C4-2B (cell line): ENCODE results near the gene SETDB1.

ENCODE experiments used
- CTCF ChIP-seq: fragments of 450-650 bp; conservative IDR thresholded peaks from 2 replicates; pipeline ENCODE4 v1.5.1; 2017; ENCODE audit warnings: mild to moderate bottlenecking
- ZFX ChIP-seq: fragments of 450-650 bp; IDR thresholded peaks from 2 replicates; pipeline ENCODE4 v1.6.1; 2017

DNA sequence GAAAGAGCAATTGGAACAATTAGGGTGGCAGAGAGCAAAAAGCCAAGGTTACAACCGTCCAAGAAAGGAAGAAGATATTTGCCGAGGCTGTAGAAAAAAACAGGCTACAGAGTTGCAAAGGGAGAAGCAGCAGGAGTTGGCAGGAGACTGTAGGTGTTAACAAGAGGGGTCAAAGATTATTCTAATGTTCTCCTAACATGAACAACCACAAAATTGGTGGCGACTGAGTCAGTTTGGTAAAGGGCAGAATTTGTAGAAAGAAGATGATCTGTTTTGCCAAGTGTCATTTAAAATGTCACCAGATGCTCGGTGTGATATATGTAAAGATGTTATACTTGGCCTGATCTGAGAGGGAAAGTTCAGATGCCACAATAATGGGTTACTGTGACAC is 81.7 kb downstream of the SETDB1 start:
- no peak for TF ChIP-seq CTCF
- TF ChIP-seq ZFX: no peak
